Pons (tissue), 1 donor: ENCODE measurements around the gene SLC66A2.
"Not testable (repeated sequence)": the region's sequence is repeated elsewhere in the genome, so short reads cannot be mapped to it uniquely, and the experiment has no call there.

Source experiments
- DNase-seq: peaks from one replicate; pipeline ENCODE4 v3.0.0-alpha.2; 2016; ENCODE audit warnings: low spot score

SLC66A2 gene

GRCh38 chr18:79951545-79952455 is at the start of gene SLC66A2:
SLC66A2 (minus strand) TSS chr18:79951653; CDS start chr18:79950926, 727 bp downstream.
- DNase-seq: peak; percentile 74

GRCh38 chr18:80000877-80001276 is 49.4 kb upstream of the SLC66A2 start:
- no peak for DNase-seq

- not testable (repeated sequence) for DNase-seq
These were observed 48.2 kb upstream of the SLC66A2 start for GRCh38 chr18:79999701-80000100.

- no peak for DNase-seq
These were observed 40.0 kb upstream of the SLC66A2 start for GRCh38 chr18:79991494-79991893.

GRCh38 chr18:79989195-79989497 is 37.7 kb upstream of the SLC66A2 start:
- no peak for DNase-seq

- peak; percentile 80 for DNase-seq
These were observed 37.2 kb upstream of the SLC66A2 start, which contains the start of gene TXNL4A for GRCh38 chr18:79988451-79989194. TXNL4A (minus strand) TSS chr18:79988563; CDS start chr18:79988392, 171 bp downstream.

- peak; percentile 42 for DNase-seq
These were observed 36.6 kb upstream of the SLC66A2 start for GRCh38 chr18:79988071-79988450.

GRCh38 chr18:79987566-79987965 is 36.1 kb upstream of the SLC66A2 start:
- peak; percentile 19 for DNase-seq

- peak; percentile 31 for DNase-seq
These were observed 35.3 kb upstream of the SLC66A2 start for GRCh38 chr18:79986726-79987125.

GRCh38 chr18:79985172-79985571 is 33.7 kb upstream of the SLC66A2 start:
- no peak for DNase-seq

GRCh38 chr18:79983793-79984192 is 32.3 kb upstream of the SLC66A2 start:
- DNase-seq: no peak

GRCh38 chr18:79983253-79983652 is 31.8 kb upstream of the SLC66A2 start:
- DNase-seq: no peak

GRCh38 chr18:79982736-79983135 is 31.3 kb upstream of the SLC66A2 start:
- peak; percentile 86 for DNase-seq

GRCh38 chr18:79980585-79980984 is 29.1 kb upstream of the SLC66A2 start:
- no peak for DNase-seq

- no peak for DNase-seq
These were observed 28.4 kb upstream of the SLC66A2 start for GRCh38 chr18:79979843-79980242.

GRCh38 chr18:79975985-79976680 is 24.7 kb upstream of the SLC66A2 start:
- no peak for DNase-seq

- no peak for DNase-seq
These were observed 23.6 kb upstream of the SLC66A2 start for GRCh38 chr18:79975043-79975442.

- no peak for DNase-seq
These were observed 22.7 kb upstream of the SLC66A2 start for GRCh38 chr18:79974025-79974654.

- DNase-seq: peak; percentile 22
These were observed 22.1 kb upstream of the SLC66A2 start for GRCh38 chr18:79973517-79973916.

- DNase-seq: no peak
These were observed 21.3 kb upstream of the SLC66A2 start for GRCh38 chr18:79972720-79973119.

GRCh38 chr18:79971986-79972385 is 20.5 kb upstream of the SLC66A2 start:
- no peak for DNase-seq
